ENCODE measurements around the gene DDX41. TPM values are rescaled to one million over a fixed set of nuclear protein-coding genes. Genes with fewer than 3 reads are reported as not detected.

Gene DDX41
- total RNA-seq, 1 experiment from 2014 or later, result 136 TPM

GRCh38 chr5:177557041-177557647, 40.4 kb upstream of the DDX41 start:
- H3K27ac Mint-ChIP-seq, result no peak overlapping the region; the same call in 1 of the 2 replicates
- DNase-seq (ENCODE audit: low spot score) (no peak), ATAC-seq (no peak)
- ChIA-PET POLR2A (no interaction called here), CTCF (interaction anchor here (1.0 to 1.4 kb wide), 2 partner anchors 19 to 61 kb away, joined by 3 read pairs; no protein-coding TSS in a partner anchor)
- peaks cover 27% of the 10 kb centered on the region for H3K4me1 Mint-ChIP-seq
- peaks cover 15% of the 10 kb centered on the region for H3K27me3 Mint-ChIP-seq (ENCODE audit: low read depth)
- peak; percentile 63 for TF ChIP-seq USF2 (CRISPR knock-in tag; IDR thresholded peaks at IDR 0.05)
- no peak for TF ChIP-seq KAT7 (CRISPR knock-in tag; IDR thresholded peaks at IDR 0.05; ENCODE audit: borderline replicate concordance)
- TF ChIP-seq ZNF121 (CRISPR knock-in tag; IDR thresholded peaks at IDR 0.05), result no peak
- TF ChIP-seq AFF4 (CRISPR knock-in tag; IDR thresholded peaks at IDR 0.05; ENCODE audit: borderline replicate concordance), result no peak
- no peak for TF ChIP-seq E2F1 (CRISPR knock-in tag; IDR thresholded peaks at IDR 0.05)
- no peak for TF ChIP-seq ATF1 (CRISPR knock-in tag; IDR thresholded peaks at IDR 0.05)
- H3K4me3 Mint-ChIP-seq, result no peak overlapping the region
- peaks cover 16% of the 10 kb centered on the region for H3K36me3 Mint-ChIP-seq
- H3K9me3 Mint-ChIP-seq, result peaks cover 19% of the 10 kb centered on the region

- Mint-ChIP-seq H3K27ac (no peak overlapping the region), H3K4me3 (no peak overlapping the region), H3K36me3 (peaks cover 18% of the 10 kb centered on the region), H3K4me1 (peaks cover 30% of the 10 kb centered on the region), H3K27me3 (ENCODE audit: low read depth) (peaks cover 9% of the 10 kb centered on the region), H3K9me3 (peaks cover 8% of the 10 kb centered on the region)
- ChIA-PET CTCF (no interaction called here), POLR2A (interaction anchor here (0.7 kb wide), 1 partner anchor 129 kb away, joined by 3 read pairs; no protein-coding TSS in a partner anchor)
- no peak for DNase-seq (ENCODE audit: low spot score)
- ATAC-seq, result no peak
- no peak for TF ChIP-seq PRDM15 (CRISPR knock-in tag; IDR thresholded peaks at IDR 0.05)
- no peak for TF ChIP-seq PRRX2 (CRISPR knock-in tag; IDR thresholded peaks at IDR 0.05)
- no peak for TF ChIP-seq ZNF121 (CRISPR knock-in tag; IDR thresholded peaks at IDR 0.05)
- no peak for TF ChIP-seq TCF7 (CRISPR knock-in tag; IDR thresholded peaks at IDR 0.05; ENCODE audit: low read depth)
- TF ChIP-seq MYBL2 (CRISPR knock-in tag; IDR thresholded peaks at IDR 0.05), result no peak
- TF ChIP-seq CBFB (CRISPR knock-in tag; IDR thresholded peaks at IDR 0.05; ENCODE audit: low read depth), result no peak
- no peak for TF ChIP-seq GRHL2 (CRISPR knock-in tag; IDR thresholded peaks at IDR 0.05; ENCODE audit: insufficient replicate concordance, severe bottlenecking)
- no peak for TF ChIP-seq ATF6 (CRISPR knock-in tag; IDR thresholded peaks at IDR 0.05)
- no peak for TF ChIP-seq ZBTB43 (CRISPR knock-in tag; IDR thresholded peaks at IDR 0.05)
- no peak for TF ChIP-seq ZSCAN18 (CRISPR knock-in tag; IDR thresholded peaks at IDR 0.05)
- TF ChIP-seq TP53 (CRISPR knock-in tag; IDR thresholded peaks at IDR 0.05), result no peak
Observed at GRCh38 chr5:177555665-177556064, 38.9 kb upstream of the DDX41 start.

All from WTC11 (cell line).